ENCODE results near the gene CYP1A2.

The CYP1A2 gene

GRCh38 chr15:74712311-74712710 lies 36.3 kb upstream of the CYP1A2 start:
- H3K4me2 ChIP-seq: no peak overlapping the region
- H4K20me1 ChIP-seq (ENCODE audit: insufficient read depth): no peaks in the 10 kb centered on the region
- no peak overlapping the region for H3K4me3 ChIP-seq (IDR thresholded peaks at IDR 0.05; ENCODE audit: insufficient read depth, low read depth, low read length)
- H3K27me3 ChIP-seq (ENCODE audit: insufficient read depth, low read depth): no peaks in the 10 kb centered on the region
- H3K4me1 ChIP-seq (ENCODE audit: low read depth, poor library complexity, severe bottlenecking): peaks cover 5% of the 10 kb centered on the region
- no peaks in the 10 kb centered on the region for H3K79me2 ChIP-seq (ENCODE audit: insufficient read depth, low read depth)
- no peak overlapping the region for H3K27ac ChIP-seq
- H2AFZ ChIP-seq (ENCODE audit: low read depth): no peak overlapping the region
- TF ChIP-seq CTCF (conservative IDR thresholded peaks at IDR 0.05; ENCODE audit: low read depth, low read length): no peak
- H3K9ac ChIP-seq: no peak overlapping the region
- no peaks in the 10 kb centered on the region for H3K36me3 ChIP-seq (ENCODE audit: insufficient read depth)

- Histone ChIP-seq H3K79me2 (ENCODE audit: insufficient read depth, low read depth) (no peaks in the 10 kb centered on the region), H3K27me3 (ENCODE audit: insufficient read depth, low read depth) (no peaks in the 10 kb centered on the region), H4K20me1 (ENCODE audit: insufficient read depth) (no peaks in the 10 kb centered on the region), H3K4me1 (ENCODE audit: low read depth, poor library complexity, severe bottlenecking) (no peaks in the 10 kb centered on the region), H3K9ac (no peak overlapping the region), H3K27ac (no peak overlapping the region), H3K4me2 (no peak overlapping the region), H3K4me3 (IDR thresholded peaks at IDR 0.05; ENCODE audit: insufficient read depth, low read depth, low read length) (no peak overlapping the region), H3K36me3 (ENCODE audit: insufficient read depth) (no peaks in the 10 kb centered on the region), H2AFZ (ENCODE audit: low read depth) (no peak overlapping the region)
- TF ChIP-seq CTCF (conservative IDR thresholded peaks at IDR 0.05; ENCODE audit: low read depth, low read length): no peak
These were observed 32.0 kb upstream of the CYP1A2 start for GRCh38 chr15:74716651-74717050.

- Histone ChIP-seq H3K27ac (no peak overlapping the region), H4K20me1 (ENCODE audit: insufficient read depth) (no peaks in the 10 kb centered on the region), H3K9ac (no peak overlapping the region), H3K4me2 (no peak overlapping the region), H3K79me2 (ENCODE audit: insufficient read depth, low read depth) (no peaks in the 10 kb centered on the region), H3K4me3 (IDR thresholded peaks at IDR 0.05; ENCODE audit: insufficient read depth, low read depth, low read length) (no peak overlapping the region), H3K27me3 (ENCODE audit: insufficient read depth, low read depth) (no peaks in the 10 kb centered on the region), H2AFZ (ENCODE audit: low read depth) (no peak overlapping the region), H3K36me3 (ENCODE audit: insufficient read depth) (no peaks in the 10 kb centered on the region), H3K4me1 (ENCODE audit: low read depth, poor library complexity, severe bottlenecking) (peaks cover 13% of the 10 kb centered on the region)
- TF ChIP-seq CTCF (conservative IDR thresholded peaks at IDR 0.05; ENCODE audit: low read depth, low read length): no peak
These were observed 26.1 kb upstream of the CYP1A2 start for GRCh38 chr15:74722591-74722990.

- Histone ChIP-seq H2AFZ (ENCODE audit: low read depth) (no peak overlapping the region), H3K27ac (no peak overlapping the region), H3K4me1 (ENCODE audit: low read depth, poor library complexity, severe bottlenecking) (peaks cover 13% of the 10 kb centered on the region), H4K20me1 (ENCODE audit: insufficient read depth) (no peaks in the 10 kb centered on the region), H3K36me3 (ENCODE audit: insufficient read depth) (no peaks in the 10 kb centered on the region), H3K4me2 (no peak overlapping the region), H3K9ac (no peak overlapping the region), H3K4me3 (IDR thresholded peaks at IDR 0.05; ENCODE audit: insufficient read depth, low read depth, low read length) (no peak overlapping the region), H3K79me2 (ENCODE audit: insufficient read depth, low read depth) (no peaks in the 10 kb centered on the region), H3K27me3 (ENCODE audit: insufficient read depth, low read depth) (no peaks in the 10 kb centered on the region)
- no peak for TF ChIP-seq CTCF (conservative IDR thresholded peaks at IDR 0.05; ENCODE audit: low read depth, low read length)
These were observed 25.5 kb upstream of the CYP1A2 start for GRCh38 chr15:74723187-74723586.
